SK-N-SH (cell line): ENCODE data around the gene TSPAN31. TPM values are rescaled to one million over a fixed set of nuclear protein-coding genes. Genes with fewer than 3 reads are reported as not detected.

ENCODE experiments used
- CTCF ChIA-PET: fragments of 300-600, 350-600 bp; formaldehyde crosslinking; extraction: SDS; loops from one replicate; lab custom pipeline; 2021; lab: Yijun Ruan, JAX
- POLR2A ChIA-PET: fragments of 350-600 bp; sonication (Branson Sonifier 250); formaldehyde crosslinking; extraction: SDS; loops from one replicate; lab custom pipeline; 2020; ENCODE audit warnings: antibody characterized with exemption, inconsistent platforms; lab: Yijun Ruan, JAX
- DNase-seq: peaks from one replicate; pipeline ENCODE4 v3.0.0; 2012
- H2AFZ ChIP-seq: fragments of 200-600 bp; sonication (generic); 2 replicates; pipeline ENCODE4 v1.8.1; 2016; ENCODE audit warnings: antibody characterized with exemption, mild to moderate bottlenecking, low read depth
- H3F3A ChIP-seq: fragments of 200-600 bp; sonication (generic); replicated peaks from 2 replicates; pipeline ENCODE3; 2016; ENCODE audit warnings: antibody characterized with exemption, mild to moderate bottlenecking; ENCODE audit not compliant: insufficient read depth
- H3K27ac ChIP-seq, 2 experiments: fragments of 200-500 bp in 1 of 2; fragments of 200-600 bp in 1 of 2; sonication (Bioruptor generic) in 1 of 2; sonication (generic), shearing (Covaris generic) in 1 of 2; 2 replicates each; pipeline versions ENCODE4 v1.5.1 to v1.6.1; 2014 to 2016; ENCODE audit warnings: low read depth in 2 of 2, inconsistent platforms in 1 of 2, low read length in 1 of 2, mild to moderate bottlenecking in 1 of 2, mixed read lengths in 1 of 2
- H3K27me3 ChIP-seq: fragments of 200-600 bp; sonication (generic), shearing (Covaris generic); 2 replicates; pipeline ENCODE4 v1.6.1; 2016; ENCODE audit warnings: mixed run types; ENCODE audit not compliant: insufficient read depth
- H3K36me3 ChIP-seq, 2 experiments: fragments of 200-500 bp in 1 of 2; fragments of 200-600 bp in 1 of 2; sonication (Bioruptor generic) in 1 of 2; sonication (generic) in 1 of 2; replicated peaks in 1 of 2; 2 replicates each; pipeline versions ENCODE3 to v1.5.1; 2014 to 2016; ENCODE audit warnings: low read length in 1 of 2, mild to moderate bottlenecking in 1 of 2; ENCODE audit not compliant: insufficient read depth in 2 of 2, control insufficient read depth in 1 of 2
- H3K4me1 ChIP-seq, 2 experiments: fragments of 200-500 bp in 1 of 2; fragments of 200-600 bp in 1 of 2; sonication (Bioruptor generic) in 1 of 2; sonication (generic), shearing (Covaris generic) in 1 of 2; 2 replicates each; pipeline versions ENCODE4 v1.5.1 to v1.6.1; 2014 to 2016; ENCODE audit warnings: low read depth in 1 of 2, low read length in 1 of 2, mixed run types in 1 of 2; ENCODE audit not compliant: insufficient read depth in 2 of 2, control insufficient read depth in 1 of 2
- H3K4me2 ChIP-seq: fragments of 200-600 bp; sonication (generic), shearing (Covaris generic); 2 replicates; pipeline ENCODE4 v1.6.1; 2017; ENCODE audit warnings: mixed run types
- H3K4me3 ChIP-seq, 2 experiments: fragments of 200-500 bp in 1 of 2; fragments of 200-600 bp in 1 of 2; sonication (Bioruptor generic) in 1 of 2; sonication (generic), shearing (Covaris generic) in 1 of 2; 2 replicates each; pipeline versions ENCODE4 v1.5.1 to v1.8.1; 2014 to 2016; ENCODE audit warnings: low read depth in 2 of 2, inconsistent platforms in 1 of 2, low read length in 1 of 2, mild to moderate bottlenecking in 1 of 2, mixed read lengths in 1 of 2, moderate library complexity in 1 of 2
- H3K79me2 ChIP-seq: fragments of 200-600 bp; sonication (generic); 2 replicates; pipeline ENCODE4 v1.8.1; 2017; ENCODE audit warnings: mild to moderate bottlenecking; ENCODE audit not compliant: insufficient read depth
- H3K9ac ChIP-seq: fragments of 200-600 bp; sonication (generic); 2 replicates; pipeline ENCODE4 v1.6.1; 2017; ENCODE audit warnings: mixed run types
- H3K9me2 ChIP-seq: fragments of 200-600 bp; sonication (generic); 2 replicates; pipeline ENCODE4 v1.6.1; 2017; ENCODE audit warnings: mixed run types
- H3K9me3 ChIP-seq: fragments of 200-600 bp; sonication (generic); 2 replicates; pipeline ENCODE4 v1.6.1; 2017; ENCODE audit warnings: mixed run types, mild to moderate bottlenecking, moderate library complexity
- H4K20me1 ChIP-seq: fragments of 200-600 bp; sonication (generic); 2 replicates; pipeline ENCODE4 v1.6.1; 2017; ENCODE audit warnings: mild to moderate bottlenecking, mixed run types; ENCODE audit not compliant: insufficient read depth
- CHD2 ChIP-seq: fragments of 150-350 bp; IDR thresholded peaks from 2 replicates; pipeline ENCODE4 v1.6.1; 2018; ENCODE audit warnings: low read length; ENCODE audit not compliant: partially characterized antibody
- ELF1 ChIP-seq: IDR thresholded peaks from 2 replicates; pipeline ENCODE4 v1.4.0; 2012
- EP300 ChIP-seq, 2 experiments: IDR thresholded peaks; 2 replicates each; pipeline versions ENCODE4 v1.4.0 to v1.6.1; 2012; ENCODE audit warnings: borderline replicate concordance in 1 of 2, low read depth in 1 of 2, low read length in 1 of 2
- EZH2phosphoT487 ChIP-seq: fragments of 200-600 bp; sonication (generic); IDR thresholded peaks from 2 replicates; pipeline ENCODE4 v1.6.1; 2017; ENCODE audit warnings: low read depth, mixed run types, mild to moderate bottlenecking, antibody characterized with exemption, moderate library complexity, borderline replicate concordance
- FOSL2 ChIP-seq: IDR thresholded peaks from 2 replicates; pipeline ENCODE4 v1.4.0; 2012; ENCODE audit warnings: low read depth, mild to moderate bottlenecking, moderate library complexity, borderline replicate concordance
- FOXM1 ChIP-seq: IDR thresholded peaks from 2 replicates; pipeline ENCODE4 v1.4.0; 2012; ENCODE audit warnings: low read depth, mild to moderate bottlenecking
- GATA2 ChIP-seq: sonication (generic); formaldehyde crosslinking; IDR thresholded peaks from 2 replicates; pipeline ENCODE4 v1.5.0; 2020; ENCODE audit warnings: mild to moderate bottlenecking, missing genetic modification reagents
- IRF3 ChIP-seq: fragments of 150-350 bp; IDR thresholded peaks from 2 replicates; pipeline ENCODE4 v1.6.1; 2016; ENCODE audit warnings: mild to moderate bottlenecking, low read depth, low read length
- NFIC ChIP-seq: IDR thresholded peaks from 2 replicates; pipeline ENCODE4 v1.4.0; 2012; ENCODE audit warnings: borderline replicate concordance
- PBX3 ChIP-seq: IDR thresholded peaks from 2 replicates; pipeline ENCODE4; 2012
- POLR2AphosphoS5 ChIP-seq: IDR thresholded peaks from 2 replicates; pipeline ENCODE4 v1.6.1; 2012; ENCODE audit warnings: low read depth, low read length
- REST ChIP-seq: IDR thresholded peaks from 2 replicates; pipeline ENCODE4 v1.6.1; 2012; ENCODE audit warnings: mild to moderate bottlenecking, low read depth, low read length, moderate library complexity
- RFX5 ChIP-seq: IDR thresholded peaks from 2 replicates; pipeline ENCODE4 v1.6.1; 2012; ENCODE audit warnings: mild to moderate bottlenecking, improper control_type of control experiment, low read length
- RXRA ChIP-seq: IDR thresholded peaks from 2 replicates; pipeline ENCODE4 v1.4.0; 2012; ENCODE audit warnings: low read depth, mild to moderate bottlenecking, borderline replicate concordance
- SMC3 ChIP-seq: IDR thresholded peaks from 2 replicates; pipeline ENCODE4 v1.6.1; 2012; ENCODE audit warnings: low read depth, low read length, improper control_type of control experiment
- TCF12 ChIP-seq: IDR thresholded peaks from 2 replicates; pipeline ENCODE4 v1.4.0; 2012
- YY1 ChIP-seq: IDR thresholded peaks from 2 replicates; pipeline ENCODE4 v1.4.0; 2012; ENCODE audit warnings: low read depth, mild to moderate bottlenecking
- ZBTB33 ChIP-seq: IDR thresholded peaks from 2 replicates; pipeline ENCODE4 v1.4.0; 2012; ENCODE audit warnings: low read depth, borderline replicate concordance
- WGBS: methylation state at CpG from one replicate; pipeline ENCODE4 v1.1.6; 2017; ENCODE audit warnings: low lambda C conversion rate; 5-methylcytosine and 5-hydroxymethylcytosine counted together
- polyA plus RNA-seq, 3 experiments: library from polyadenylated mRNA; depleted of rRNA; stranded (reverse); fragments of >200 nt; gene quantifications; 2 replicates each; pipeline ENCODE4 v1.2.3, GENCODE V29; 2012
- TF ChIP-seq, protein P1 (sequence below): fragments of 200-600 bp; sonication (generic); IDR thresholded peaks from 2 replicates; pipeline ENCODE4 v1.6.1; 2017; ENCODE audit warnings: antibody characterized with exemption, mild to moderate bottlenecking, moderate library complexity
- TF ChIP-seq, protein P2 (sequence below): IDR thresholded peaks from 2 replicates; pipeline ENCODE4 v1.4.0; 2012; ENCODE audit warnings: low read depth, borderline replicate concordance

Gene TSPAN31
- polyA plus RNA-seq, 1 of the 3 experiments (the other 2 are of a cell fraction), result 36.8 TPM

DNA sequence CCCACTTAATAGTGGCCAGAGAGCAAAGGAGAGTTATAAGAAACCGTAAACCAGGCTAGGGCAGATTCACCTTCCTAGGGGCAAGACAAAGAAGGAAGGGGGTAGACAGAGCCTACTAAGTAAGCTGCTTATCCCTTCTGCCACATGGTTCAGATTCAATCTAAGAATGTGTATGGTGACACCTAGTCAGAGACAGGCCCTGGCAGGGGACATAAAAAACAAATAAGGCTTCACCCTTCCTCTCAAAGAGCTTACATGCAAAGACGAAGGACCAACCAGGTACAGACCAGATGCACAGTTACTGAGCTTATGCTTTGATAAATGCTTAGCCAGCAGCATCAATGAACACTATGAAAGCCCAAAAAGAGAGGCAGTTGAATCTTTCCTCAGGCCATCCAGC, 17.6 kb downstream of the TSPAN31 start:
- H3K9ac ChIP-seq, result no peak overlapping the region
- no peak overlapping the region for H3K27ac ChIP-seq
- peaks cover 7% of the 10 kb centered on the region for H4K20me1 ChIP-seq
- peaks cover 0 to 24% of the 10 kb centered on the region in 2 experiments; a peak in 1 of 4 replicates for H3K4me1 ChIP-seq
- H3F3A ChIP-seq, result peaks cover 11% of the 10 kb centered on the region
- no peak for DNase-seq
- H3K36me3 ChIP-seq, result peaks cover 3 to 20% of the 10 kb centered on the region in 2 experiments
- 82% methylated on average over 2 of the region's 2 CpGs for WGBS
- POLR2A ChIA-PET, result no interaction called here
- no peak overlapping the region for H3K4me2 ChIP-seq
- TF ChIP-seq PBX3, result no peak
- no peak for TF ChIP-seq RXRA
- no peak for TF ChIP-seq FOXM1
- TF ChIP-seq, protein P1, sequence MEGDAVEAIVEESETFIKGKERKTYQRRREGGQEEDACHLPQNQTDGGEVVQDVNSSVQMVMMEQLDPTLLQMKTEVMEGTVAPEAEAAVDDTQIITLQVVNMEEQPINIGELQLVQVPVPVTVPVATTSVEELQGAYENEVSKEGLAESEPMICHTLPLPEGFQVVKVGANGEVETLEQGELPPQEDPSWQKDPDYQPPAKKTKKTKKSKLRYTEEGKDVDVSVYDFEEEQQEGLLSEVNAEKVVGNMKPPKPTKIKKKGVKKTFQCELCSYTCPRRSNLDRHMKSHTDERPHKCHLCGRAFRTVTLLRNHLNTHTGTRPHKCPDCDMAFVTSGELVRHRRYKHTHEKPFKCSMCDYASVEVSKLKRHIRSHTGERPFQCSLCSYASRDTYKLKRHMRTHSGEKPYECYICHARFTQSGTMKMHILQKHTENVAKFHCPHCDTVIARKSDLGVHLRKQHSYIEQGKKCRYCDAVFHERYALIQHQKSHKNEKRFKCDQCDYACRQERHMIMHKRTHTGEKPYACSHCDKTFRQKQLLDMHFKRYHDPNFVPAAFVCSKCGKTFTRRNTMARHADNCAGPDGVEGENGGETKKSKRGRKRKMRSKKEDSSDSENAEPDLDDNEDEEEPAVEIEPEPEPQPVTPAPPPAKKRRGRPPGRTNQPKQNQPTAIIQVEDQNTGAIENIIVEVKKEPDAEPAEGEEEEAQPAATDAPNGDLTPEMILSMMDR, result no peak
- TF ChIP-seq SMC3, result no peak
- TF ChIP-seq EP300 (IDR thresholded peaks at IDR 0.05; ENCODE audit: borderline replicate concordance in 1 of 2, low read depth in 1 of 2, low read length in 1 of 2), result no peak
- TF ChIP-seq TCF12, result no peak
- no peak for TF ChIP-seq ZBTB33
- TF ChIP-seq, protein P2, sequence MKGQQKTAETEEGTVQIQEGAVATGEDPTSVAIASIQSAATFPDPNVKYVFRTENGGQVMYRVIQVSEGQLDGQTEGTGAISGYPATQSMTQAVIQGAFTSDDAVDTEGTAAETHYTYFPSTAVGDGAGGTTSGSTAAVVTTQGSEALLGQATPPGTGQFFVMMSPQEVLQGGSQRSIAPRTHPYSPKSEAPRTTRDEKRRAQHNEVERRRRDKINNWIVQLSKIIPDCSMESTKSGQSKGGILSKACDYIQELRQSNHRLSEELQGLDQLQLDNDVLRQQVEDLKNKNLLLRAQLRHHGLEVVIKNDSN, result no peak
- no peak for TF ChIP-seq YY1
- TF ChIP-seq FOSL2, result no peak
- no peak for TF ChIP-seq ELF1
- TF ChIP-seq REST, result no peak
- no peak for TF ChIP-seq RFX5
- no peak for TF ChIP-seq CHD2
- TF ChIP-seq NFIC, result no peak
- no peak for TF ChIP-seq POLR2AphosphoS5
- no peak for TF ChIP-seq GATA2 (CRISPR knock-in tag)
- TF ChIP-seq IRF3, result no peak
- no peak for TF ChIP-seq EZH2phosphoT487
- H3K9me3 ChIP-seq, result no peaks in the 10 kb centered on the region
- H3K79me2 ChIP-seq, result no peaks in the 10 kb centered on the region
- CTCF ChIA-PET, result interaction anchor here (1.5 kb wide), 1 partner anchor 21 kb away, joined by 4 read pairs; the partner anchor contains the start of gene TSFM
- no peaks in the 10 kb centered on the region; the same call in 1 of the 2 replicates for H3K27me3 ChIP-seq
- H2AFZ ChIP-seq, result no peak overlapping the region
- no peak overlapping the region for H3K4me3 ChIP-seq
- no peaks in the 10 kb centered on the region for H3K9me2 ChIP-seq
